Fibroblast of pulmonary artery (primary cell): Measurements from ENCODE around the gene ELOA.
A peak's percentile ranks its signal among the peaks of the same experiment; 100 is the strongest.
"Not testable (repeated sequence)": the region's sequence is repeated elsewhere in the genome, so short reads cannot be mapped to it uniquely, and the experiment has no call there.

Experiments used
- DNase-seq: peaks from one replicate; pipeline ENCODE4 v3.0.0-alpha.2; 2010; ENCODE audit warnings: low read depth
- H3K4me3 ChIP-seq: replicated peaks from 2 replicates; pipeline ENCODE4 v1.5.1; 2011; ENCODE audit warnings: low read depth, mild to moderate bottlenecking, control low read depth, low read length, moderate library complexity
- TF ChIP-seq, protein P1 (sequence below): IDR thresholded peaks from 2 replicates; pipeline ENCODE4 v1.5.1; 2011; ENCODE audit warnings: mild to moderate bottlenecking, control low read depth, low read length, inconsistent platforms; ENCODE audit errors: missing control alignments

Gene ELOA

GRCh38 chr1:23719162-23719820 lies 24.0 kb upstream of the ELOA start:
- no peak overlapping the region for H3K4me3 ChIP-seq
- peak; percentile 57 for DNase-seq
- TF ChIP-seq, protein P1, sequence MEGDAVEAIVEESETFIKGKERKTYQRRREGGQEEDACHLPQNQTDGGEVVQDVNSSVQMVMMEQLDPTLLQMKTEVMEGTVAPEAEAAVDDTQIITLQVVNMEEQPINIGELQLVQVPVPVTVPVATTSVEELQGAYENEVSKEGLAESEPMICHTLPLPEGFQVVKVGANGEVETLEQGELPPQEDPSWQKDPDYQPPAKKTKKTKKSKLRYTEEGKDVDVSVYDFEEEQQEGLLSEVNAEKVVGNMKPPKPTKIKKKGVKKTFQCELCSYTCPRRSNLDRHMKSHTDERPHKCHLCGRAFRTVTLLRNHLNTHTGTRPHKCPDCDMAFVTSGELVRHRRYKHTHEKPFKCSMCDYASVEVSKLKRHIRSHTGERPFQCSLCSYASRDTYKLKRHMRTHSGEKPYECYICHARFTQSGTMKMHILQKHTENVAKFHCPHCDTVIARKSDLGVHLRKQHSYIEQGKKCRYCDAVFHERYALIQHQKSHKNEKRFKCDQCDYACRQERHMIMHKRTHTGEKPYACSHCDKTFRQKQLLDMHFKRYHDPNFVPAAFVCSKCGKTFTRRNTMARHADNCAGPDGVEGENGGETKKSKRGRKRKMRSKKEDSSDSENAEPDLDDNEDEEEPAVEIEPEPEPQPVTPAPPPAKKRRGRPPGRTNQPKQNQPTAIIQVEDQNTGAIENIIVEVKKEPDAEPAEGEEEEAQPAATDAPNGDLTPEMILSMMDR: no peak

DNA sequence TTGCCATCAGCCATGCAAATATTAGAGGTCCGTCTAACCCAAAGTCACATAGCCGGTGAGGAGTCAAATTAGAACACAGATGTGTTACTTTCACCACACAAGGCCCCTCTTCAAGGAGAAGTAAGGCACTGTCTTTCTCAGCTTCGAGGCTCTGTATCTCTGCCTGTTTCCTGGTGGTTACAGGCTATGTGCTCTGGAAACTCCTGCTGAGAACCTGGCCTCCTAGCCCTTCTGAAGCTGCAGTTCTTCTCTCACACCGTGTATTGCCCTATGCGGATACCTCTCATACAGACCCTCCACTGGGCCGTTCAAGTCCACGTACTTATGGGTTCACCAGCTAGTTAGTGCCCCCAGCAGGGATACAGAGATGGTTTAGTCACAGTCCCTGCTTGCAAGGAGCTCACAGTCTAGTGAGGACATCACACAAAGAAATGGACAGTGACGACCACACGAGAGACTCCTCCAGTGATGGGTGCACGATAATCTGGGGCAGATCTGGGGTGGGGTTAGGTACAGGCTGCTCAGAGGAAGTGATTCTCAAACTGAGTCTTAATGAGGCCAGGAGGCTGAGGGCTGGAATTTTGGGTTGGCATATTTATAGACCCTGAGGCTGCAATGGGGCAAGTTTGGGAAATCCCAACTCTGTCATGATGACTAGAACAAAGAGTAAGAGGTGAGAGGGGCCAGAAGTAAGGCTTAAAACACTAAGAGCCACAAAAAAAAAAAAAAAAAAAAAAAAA lies 22.8 kb upstream of the ELOA start:
- no peak overlapping the region for H3K4me3 ChIP-seq
- TF ChIP-seq, protein P1: no peak
- DNase-seq: no peak

DNA sequence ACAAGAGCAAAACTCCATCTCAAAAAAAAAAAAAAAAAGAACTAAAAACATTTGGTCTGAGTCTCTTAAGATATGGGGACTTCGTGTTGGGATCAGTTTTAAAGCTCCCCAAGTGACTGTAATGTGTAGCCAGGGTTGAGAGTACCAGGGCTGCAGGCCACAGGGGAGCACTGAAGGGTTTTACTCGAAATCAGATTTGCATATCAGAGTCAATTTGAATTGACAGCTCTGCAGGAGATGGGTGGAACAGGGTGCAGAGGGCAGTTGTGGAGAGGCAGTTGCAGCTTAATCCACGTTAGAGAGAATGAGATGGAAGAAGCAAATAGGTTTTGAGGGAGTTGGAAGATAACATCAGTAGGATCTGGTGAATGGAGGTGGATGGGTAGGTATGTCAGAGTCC lies 20.6 kb upstream of the ELOA start:
- DNase-seq: no peak
- TF ChIP-seq, protein P1: no peak
- H3K4me3 ChIP-seq: no peak overlapping the region

DNA sequence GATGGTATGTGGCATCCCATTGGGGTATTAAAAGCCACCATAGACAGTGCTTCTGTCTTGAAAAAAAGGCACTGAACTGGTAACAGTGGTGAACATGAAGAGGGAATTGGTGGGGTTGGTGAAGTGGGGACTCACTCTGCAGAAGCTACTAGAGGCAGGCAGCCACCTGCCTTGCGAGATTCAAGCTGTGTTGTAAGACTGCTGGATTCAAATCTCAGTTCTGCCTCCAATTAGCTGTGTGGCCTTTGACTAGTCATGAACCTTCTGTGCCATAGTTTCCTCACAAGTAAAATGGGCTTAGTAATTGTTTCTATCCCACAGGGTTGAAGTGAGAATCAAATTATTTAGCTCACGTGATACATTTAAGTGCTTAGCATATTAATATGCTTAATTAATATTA lies 16.6 kb upstream of the ELOA start:
- no peak for DNase-seq
- TF ChIP-seq, protein P1: no peak
- H3K4me3 ChIP-seq: no peak overlapping the region

GRCh38 chr1:23727362-23727811 lies 15.9 kb upstream of the ELOA start:
- peak; percentile 95 for DNase-seq
- H3K4me3 ChIP-seq: no peak overlapping the region
- TF ChIP-seq, protein P1: no peak

DNA sequence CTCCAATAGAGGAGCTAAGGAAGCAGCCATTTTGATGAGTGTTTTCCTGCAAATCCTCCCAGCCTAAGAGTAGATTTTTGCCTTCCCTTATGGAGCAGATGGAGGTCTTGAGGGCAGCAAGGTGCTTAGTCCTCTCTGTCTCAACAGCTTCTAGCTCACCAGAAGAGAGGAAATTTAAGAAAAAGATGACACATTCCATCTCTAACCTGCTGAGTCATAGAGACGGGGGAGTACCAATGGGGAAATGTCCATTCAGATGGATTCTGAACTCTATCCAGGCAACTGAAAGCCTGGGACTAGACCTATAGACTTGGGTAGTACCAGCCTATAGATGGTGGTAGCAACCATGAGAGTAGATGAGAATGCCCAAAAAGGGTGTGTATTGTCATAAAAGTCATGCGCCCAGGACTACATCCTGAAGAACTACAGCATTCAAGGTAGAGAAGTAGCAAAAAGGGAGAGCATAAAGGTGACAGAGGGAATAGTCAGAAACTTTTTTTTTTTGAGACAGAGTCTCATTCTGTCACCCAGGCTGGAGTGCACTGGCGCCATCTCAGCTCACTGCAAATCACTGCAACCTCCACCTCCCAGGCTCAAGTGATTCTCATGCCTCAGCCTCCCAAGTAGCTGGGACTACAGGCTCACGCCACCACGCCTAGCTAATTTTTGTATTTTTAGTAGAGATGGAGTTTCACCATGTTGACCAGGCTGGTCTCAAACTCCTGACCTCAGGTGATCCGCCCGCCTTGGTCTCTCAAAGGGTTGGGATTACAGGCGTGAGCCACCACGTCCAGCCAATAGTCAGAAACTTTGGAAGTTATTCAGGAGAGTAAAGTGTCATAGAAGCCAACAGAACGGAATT lies 10.7 kb upstream of the ELOA start:
- TF ChIP-seq, protein P1: no peak
- DNase-seq: peak; percentile 63
- no peak overlapping the region for H3K4me3 ChIP-seq

- DNase-seq, H3K4me3 ChIP-seq: not testable (repeated sequence)
These were observed 10.0 kb upstream of the ELOA start for GRCh38 chr1:23733281-23733680.
